Thyroid gland (tissue), 4 donors: ENCODE data around the gene ACD.

Experiments used
- CTCF ChIP-seq, 6 experiments: fragments of 200-600 bp in 3 of 6; fragments of 450-650 bp in 3 of 6; sonication (generic) in 3 of 6; IDR thresholded peaks; one replicate each; pipeline ENCODE4 v1.5.1; 2016 to 2019; ENCODE audit warnings: antibody characterized with exemption in 6 of 6, mild to moderate bottlenecking in 2 of 6, inconsistent platforms in 1 of 6, moderate library complexity in 1 of 6
- POLR2A ChIP-seq, 2 donors: fragments of 450-650 bp; IDR thresholded peaks; one replicate each; pipeline ENCODE4 v1.6.1; 2017; ENCODE audit warnings: antibody characterized with exemption in 2 of 2, mild to moderate bottlenecking in 2 of 2, moderate library complexity in 1 of 2

DNA sequence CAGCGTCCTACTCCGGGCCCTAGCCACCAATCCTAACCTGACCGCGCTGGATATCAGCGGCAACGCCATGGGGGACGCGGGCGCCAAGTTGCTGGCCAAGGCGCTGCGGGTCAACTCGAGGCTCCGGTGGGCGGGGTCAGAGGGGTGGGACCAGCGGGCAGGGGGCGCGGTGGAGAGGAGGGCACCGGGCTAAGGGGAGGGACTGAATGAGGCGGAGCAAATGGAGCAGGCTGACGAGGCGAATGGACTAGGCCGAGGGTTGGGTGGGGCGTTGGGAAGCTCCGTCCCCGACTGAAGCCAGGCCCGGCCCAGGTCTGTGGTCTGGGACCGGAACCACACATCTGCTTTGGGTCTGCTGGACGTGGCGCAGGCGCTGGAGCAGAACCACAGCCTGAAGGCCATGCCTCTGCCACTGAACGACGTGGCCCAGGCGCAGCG is 10.5 kb downstream of the ACD start:
- TF ChIP-seq CTCF (IDR thresholded peaks at IDR 0.05) (no peak), POLR2A (IDR thresholded peaks at IDR 0.05) (no peak)
